SK-N-SH (cell line): Measurements from ENCODE around the gene PCGF3. TPM values are rescaled to one million over a fixed set of nuclear protein-coding genes. Genes with fewer than 3 reads are reported as not detected.

Experiments
- CTCF ChIA-PET: fragments of 300-600, 350-600 bp; formaldehyde crosslinking; extraction: SDS; loops from one replicate; lab custom pipeline; 2021; lab: Yijun Ruan, JAX
- POLR2A ChIA-PET: fragments of 350-600 bp; sonication (Branson Sonifier 250); formaldehyde crosslinking; extraction: SDS; loops from one replicate; lab custom pipeline; 2020; ENCODE audit warnings: antibody characterized with exemption, inconsistent platforms; lab: Yijun Ruan, JAX
- DNase-seq: peaks from one replicate; pipeline ENCODE4 v3.0.0; 2012
- H2AFZ ChIP-seq: fragments of 200-600 bp; sonication (generic); 2 replicates; pipeline ENCODE4 v1.8.1; 2016; ENCODE audit warnings: antibody characterized with exemption, mild to moderate bottlenecking, low read depth
- H3F3A ChIP-seq: fragments of 200-600 bp; sonication (generic); replicated peaks from 2 replicates; pipeline ENCODE3; 2016; ENCODE audit warnings: antibody characterized with exemption, mild to moderate bottlenecking; ENCODE audit not compliant: insufficient read depth
- H3K27ac ChIP-seq, 2 experiments: fragments of 200-500 bp in 1 of 2; fragments of 200-600 bp in 1 of 2; sonication (Bioruptor generic) in 1 of 2; sonication (generic), shearing (Covaris generic) in 1 of 2; 2 replicates each; pipeline versions ENCODE4 v1.5.1 to v1.6.1; 2014 to 2016; ENCODE audit warnings: low read depth in 2 of 2, inconsistent platforms in 1 of 2, low read length in 1 of 2, mild to moderate bottlenecking in 1 of 2, mixed read lengths in 1 of 2
- H3K27me3 ChIP-seq: fragments of 200-600 bp; sonication (generic), shearing (Covaris generic); 2 replicates; pipeline ENCODE4 v1.6.1; 2016; ENCODE audit warnings: mixed run types; ENCODE audit not compliant: insufficient read depth
- H3K36me3 ChIP-seq, 2 experiments: fragments of 200-500 bp in 1 of 2; fragments of 200-600 bp in 1 of 2; sonication (Bioruptor generic) in 1 of 2; sonication (generic) in 1 of 2; replicated peaks in 1 of 2; 2 replicates each; pipeline versions ENCODE3 to v1.5.1; 2014 to 2016; ENCODE audit warnings: low read length in 1 of 2, mild to moderate bottlenecking in 1 of 2; ENCODE audit not compliant: insufficient read depth in 2 of 2, control insufficient read depth in 1 of 2
- H3K4me1 ChIP-seq, 2 experiments: fragments of 200-500 bp in 1 of 2; fragments of 200-600 bp in 1 of 2; sonication (Bioruptor generic) in 1 of 2; sonication (generic), shearing (Covaris generic) in 1 of 2; 2 replicates each; pipeline versions ENCODE4 v1.5.1 to v1.6.1; 2014 to 2016; ENCODE audit warnings: low read depth in 1 of 2, low read length in 1 of 2, mixed run types in 1 of 2; ENCODE audit not compliant: insufficient read depth in 2 of 2, control insufficient read depth in 1 of 2
- H3K4me2 ChIP-seq: fragments of 200-600 bp; sonication (generic), shearing (Covaris generic); 2 replicates; pipeline ENCODE4 v1.6.1; 2017; ENCODE audit warnings: mixed run types
- H3K4me3 ChIP-seq, 2 experiments: fragments of 200-500 bp in 1 of 2; fragments of 200-600 bp in 1 of 2; sonication (Bioruptor generic) in 1 of 2; sonication (generic), shearing (Covaris generic) in 1 of 2; 2 replicates each; pipeline versions ENCODE4 v1.5.1 to v1.8.1; 2014 to 2016; ENCODE audit warnings: low read depth in 2 of 2, inconsistent platforms in 1 of 2, low read length in 1 of 2, mild to moderate bottlenecking in 1 of 2, mixed read lengths in 1 of 2, moderate library complexity in 1 of 2
- H3K79me2 ChIP-seq: fragments of 200-600 bp; sonication (generic); 2 replicates; pipeline ENCODE4 v1.8.1; 2017; ENCODE audit warnings: mild to moderate bottlenecking; ENCODE audit not compliant: insufficient read depth
- H3K9ac ChIP-seq: fragments of 200-600 bp; sonication (generic); 2 replicates; pipeline ENCODE4 v1.6.1; 2017; ENCODE audit warnings: mixed run types
- H3K9me2 ChIP-seq: fragments of 200-600 bp; sonication (generic); 2 replicates; pipeline ENCODE4 v1.6.1; 2017; ENCODE audit warnings: mixed run types
- H3K9me3 ChIP-seq: fragments of 200-600 bp; sonication (generic); 2 replicates; pipeline ENCODE4 v1.6.1; 2017; ENCODE audit warnings: mixed run types, mild to moderate bottlenecking, moderate library complexity
- H4K20me1 ChIP-seq: fragments of 200-600 bp; sonication (generic); 2 replicates; pipeline ENCODE4 v1.6.1; 2017; ENCODE audit warnings: mild to moderate bottlenecking, mixed run types; ENCODE audit not compliant: insufficient read depth
- CHD2 ChIP-seq: fragments of 150-350 bp; IDR thresholded peaks from 2 replicates; pipeline ENCODE4 v1.6.1; 2018; ENCODE audit warnings: low read length; ENCODE audit not compliant: partially characterized antibody
- ELF1 ChIP-seq: IDR thresholded peaks from 2 replicates; pipeline ENCODE4 v1.4.0; 2012
- EP300 ChIP-seq, 2 experiments: IDR thresholded peaks; 2 replicates each; pipeline versions ENCODE4 v1.4.0 to v1.6.1; 2012; ENCODE audit warnings: borderline replicate concordance in 1 of 2, low read depth in 1 of 2, low read length in 1 of 2
- GABPA ChIP-seq: IDR thresholded peaks from 2 replicates; pipeline ENCODE4 v1.4.0; 2012; ENCODE audit warnings: low read depth, mild to moderate bottlenecking
- GATA2 ChIP-seq: sonication (generic); formaldehyde crosslinking; IDR thresholded peaks from 2 replicates; pipeline ENCODE4 v1.5.0; 2020; ENCODE audit warnings: mild to moderate bottlenecking, missing genetic modification reagents
- IRF3 ChIP-seq: fragments of 150-350 bp; IDR thresholded peaks from 2 replicates; pipeline ENCODE4 v1.6.1; 2016; ENCODE audit warnings: mild to moderate bottlenecking, low read depth, low read length
- JUND ChIP-seq: IDR thresholded peaks from 2 replicates; pipeline ENCODE4 v1.4.0; 2012
- MAX ChIP-seq: IDR thresholded peaks from 2 replicates; pipeline ENCODE4 v1.4.0; 2012; ENCODE audit warnings: low read depth
- NRF1 ChIP-seq: IDR thresholded peaks from 2 replicates; pipeline ENCODE4 v1.6.1; 2012; ENCODE audit warnings: low read depth, mild to moderate bottlenecking, low read length
- PBX3 ChIP-seq: IDR thresholded peaks from 2 replicates; pipeline ENCODE4; 2012
- RAD21 ChIP-seq: IDR thresholded peaks from 2 replicates; pipeline ENCODE4 v1.6.1; 2012; ENCODE audit warnings: mild to moderate bottlenecking, low read length
- RCOR1 ChIP-seq: fragments of 150-350 bp; IDR thresholded peaks from 2 replicates; pipeline ENCODE4 v1.6.1; 2017; ENCODE audit warnings: antibody characterized with exemption, low read length
- REST ChIP-seq: IDR thresholded peaks from 2 replicates; pipeline ENCODE4 v1.6.1; 2012; ENCODE audit warnings: mild to moderate bottlenecking, low read depth, low read length, moderate library complexity
- RFX5 ChIP-seq: IDR thresholded peaks from 2 replicates; pipeline ENCODE4 v1.6.1; 2012; ENCODE audit warnings: mild to moderate bottlenecking, improper control_type of control experiment, low read length
- SMC3 ChIP-seq: IDR thresholded peaks from 2 replicates; pipeline ENCODE4 v1.6.1; 2012; ENCODE audit warnings: low read depth, low read length, improper control_type of control experiment
- TAF1 ChIP-seq: IDR thresholded peaks from 2 replicates; pipeline ENCODE4 v1.6.1; 2012; ENCODE audit warnings: low read depth, mild to moderate bottlenecking, low read length, moderate library complexity, borderline replicate concordance
- TEAD4 ChIP-seq: IDR thresholded peaks from 2 replicates; pipeline ENCODE4 v1.4.0; 2012; ENCODE audit warnings: mild to moderate bottlenecking, borderline replicate concordance; ENCODE audit not compliant: insufficient read depth
- USF1 ChIP-seq: IDR thresholded peaks from 2 replicates; pipeline ENCODE4 v1.4.0; 2012; ENCODE audit warnings: low read depth, borderline replicate concordance
- USF2 ChIP-seq: fragments of 150-350 bp; IDR thresholded peaks from 2 replicates; pipeline ENCODE4 v1.6.1; 2017; ENCODE audit warnings: antibody characterized with exemption, low read length, low read depth, borderline replicate concordance
- YY1 ChIP-seq: IDR thresholded peaks from 2 replicates; pipeline ENCODE4 v1.4.0; 2012; ENCODE audit warnings: low read depth, mild to moderate bottlenecking
- WGBS: methylation state at CpG from one replicate; pipeline ENCODE4 v1.1.6; 2017; ENCODE audit warnings: low lambda C conversion rate; 5-methylcytosine and 5-hydroxymethylcytosine counted together
- polyA plus RNA-seq, 3 experiments: library from polyadenylated mRNA; depleted of rRNA; stranded (reverse); fragments of >200 nt; gene quantifications; 2 replicates each; pipeline ENCODE4 v1.2.3, GENCODE V29; 2012

PCGF3 gene
- polyA plus RNA-seq, 1 of the 3 experiments (the other 2 are of a cell fraction) = 44.8 TPM

GRCh38 chr4:818106-818921, 112.7 kb downstream of the PCGF3 start:
- H3K4me2 ChIP-seq = no peak overlapping the region
- no peak overlapping the region for H2AFZ ChIP-seq
- WGBS = 85% methylated on average over 8 of the region's 42 CpGs
- H3K9me3 ChIP-seq = no peaks in the 10 kb centered on the region
- no peaks in the 10 kb centered on the region for H3K79me2 ChIP-seq
- ChIA-PET CTCF (no interaction called here), POLR2A (no interaction called here)
- peaks cover 8% of the 10 kb centered on the region; the same call in 1 of the 2 replicates for H3K27me3 ChIP-seq
- TF ChIP-seq CHD2 = no peak
- no peak for TF ChIP-seq SMC3
- no peak for TF ChIP-seq GABPA
- TF ChIP-seq NRF1 = no peak
- TF ChIP-seq YY1 = no peak
- TF ChIP-seq REST = no peak
- TF ChIP-seq RCOR1 = no peak
- TF ChIP-seq USF2 = no peak
- no peak for TF ChIP-seq JUND
- no peak for TF ChIP-seq IRF3
- TF ChIP-seq MAX = no peak
- TF ChIP-seq RFX5 = no peak
- TF ChIP-seq RAD21 = no peak
- TF ChIP-seq TAF1 = no peak
- TF ChIP-seq TEAD4 = no peak
- no peak for TF ChIP-seq ELF1
- no peak for TF ChIP-seq EP300 (IDR thresholded peaks at IDR 0.05; ENCODE audit: borderline replicate concordance in 1 of 2, low read depth in 1 of 2, low read length in 1 of 2)
- no peak for TF ChIP-seq PBX3
- no peak for TF ChIP-seq USF1
- TF ChIP-seq GATA2 (CRISPR knock-in tag) = no peak
- H3K27ac ChIP-seq = no peak overlapping the region
- H4K20me1 ChIP-seq = no peaks in the 10 kb centered on the region
- H3K36me3 ChIP-seq = no peaks in the 10 kb centered on the region
- peaks cover 0 to 5% of the 10 kb centered on the region in 2 experiments; a peak in 1 of 4 replicates for H3K4me1 ChIP-seq
- no peak overlapping the region for H3K4me3 ChIP-seq
- H3F3A ChIP-seq = no peaks in the 10 kb centered on the region
- H3K9me2 ChIP-seq = no peaks in the 10 kb centered on the region
- no peak overlapping the region for H3K9ac ChIP-seq
- no peak for DNase-seq
